ENCODE data around the gene PAN2. TPM values are rescaled to one million over a fixed set of nuclear protein-coding genes. Genes with fewer than 3 reads are reported as not detected.

Gene PAN2, protein sequence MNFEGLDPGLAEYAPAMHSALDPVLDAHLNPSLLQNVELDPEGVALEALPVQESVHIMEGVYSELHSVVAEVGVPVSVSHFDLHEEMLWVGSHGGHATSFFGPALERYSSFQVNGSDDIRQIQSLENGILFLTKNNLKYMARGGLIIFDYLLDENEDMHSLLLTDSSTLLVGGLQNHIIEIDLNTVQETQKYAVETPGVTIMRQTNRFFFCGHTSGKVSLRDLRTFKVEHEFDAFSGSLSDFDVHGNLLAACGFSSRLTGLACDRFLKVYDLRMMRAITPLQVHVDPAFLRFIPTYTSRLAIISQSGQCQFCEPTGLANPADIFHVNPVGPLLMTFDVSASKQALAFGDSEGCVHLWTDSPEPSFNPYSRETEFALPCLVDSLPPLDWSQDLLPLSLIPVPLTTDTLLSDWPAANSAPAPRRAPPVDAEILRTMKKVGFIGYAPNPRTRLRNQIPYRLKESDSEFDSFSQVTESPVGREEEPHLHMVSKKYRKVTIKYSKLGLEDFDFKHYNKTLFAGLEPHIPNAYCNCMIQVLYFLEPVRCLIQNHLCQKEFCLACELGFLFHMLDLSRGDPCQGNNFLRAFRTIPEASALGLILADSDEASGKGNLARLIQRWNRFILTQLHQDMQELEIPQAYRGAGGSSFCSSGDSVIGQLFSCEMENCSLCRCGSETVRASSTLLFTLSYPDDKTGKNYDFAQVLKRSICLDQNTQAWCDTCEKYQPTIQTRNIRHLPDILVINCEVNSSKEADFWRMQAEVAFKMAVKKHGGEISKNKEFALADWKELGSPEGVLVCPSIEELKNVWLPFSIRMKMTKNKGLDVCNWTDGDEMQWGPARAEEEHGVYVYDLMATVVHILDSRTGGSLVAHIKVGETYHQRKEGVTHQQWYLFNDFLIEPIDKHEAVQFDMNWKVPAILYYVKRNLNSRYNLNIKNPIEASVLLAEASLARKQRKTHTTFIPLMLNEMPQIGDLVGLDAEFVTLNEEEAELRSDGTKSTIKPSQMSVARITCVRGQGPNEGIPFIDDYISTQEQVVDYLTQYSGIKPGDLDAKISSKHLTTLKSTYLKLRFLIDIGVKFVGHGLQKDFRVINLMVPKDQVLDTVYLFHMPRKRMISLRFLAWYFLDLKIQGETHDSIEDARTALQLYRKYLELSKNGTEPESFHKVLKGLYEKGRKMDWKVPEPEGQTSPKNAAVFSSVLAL
- 93.5 TPM for total RNA-seq
- long read RNA-seq, full-length matches to known transcripts, result 3 of 23 reads
- long read RNA-seq, partial matches to known transcripts, result 11 of 23 reads
- long read RNA-seq, other reads (novel, unspliced or antisense), result 9 of 23 reads

DNA sequence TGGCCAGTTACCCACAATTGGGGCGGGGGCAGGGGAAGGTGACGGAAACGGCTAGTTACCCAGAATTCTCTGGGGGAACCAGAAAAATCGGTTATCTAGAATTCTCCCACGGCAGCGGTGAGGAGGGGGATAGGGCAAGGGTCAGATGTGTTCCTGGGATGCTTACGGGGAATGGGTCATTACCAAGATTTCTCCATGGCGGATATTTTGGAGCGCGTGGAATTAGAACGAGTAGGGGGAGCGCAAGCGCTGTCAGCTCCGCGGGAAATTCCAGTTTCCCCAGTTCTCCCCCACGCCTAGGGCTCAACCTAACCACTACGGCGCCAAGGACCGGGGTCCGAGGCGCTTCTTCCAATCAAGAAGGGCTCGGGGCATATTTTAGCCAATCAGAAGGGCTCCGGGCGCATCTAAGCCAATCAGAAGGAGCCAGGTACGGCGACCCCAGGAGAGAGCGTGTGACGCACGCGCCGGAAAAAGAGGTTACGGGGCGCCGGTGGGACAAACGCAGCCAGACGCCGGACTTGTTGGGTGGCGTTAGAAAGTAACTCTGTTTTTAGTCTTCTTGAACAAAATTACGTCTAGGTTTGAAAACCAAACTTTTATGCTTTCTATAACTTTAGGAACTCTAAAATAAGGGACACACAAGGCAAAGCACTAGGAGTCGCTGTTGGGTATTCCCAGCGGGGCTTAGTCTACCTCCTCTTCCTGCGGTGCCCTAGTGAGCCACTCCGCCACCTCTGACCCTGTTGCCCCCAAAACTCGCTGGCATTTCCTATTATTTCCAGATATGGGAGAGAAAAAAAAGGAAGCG is at the start of gene PAN2:
Gene PAN2 (minus strand): TSS at position 322 of the 811 bp plus-strand sequence. CDS start 906 bp downstream, outside the sequence.
- intact Hi-C loops (cut with DNase I), result no loop called here
- TF ChIP-seq CTCF (IDR thresholded peaks at IDR 0.05), result peak; percentile 60
- H3K36me3 ChIP-seq, result no peaks in the 10 kb centered on the region
- peak within 1 kb of the TSS; percentile 68 for H3K4me3 ChIP-seq
- no peaks in the 10 kb centered on the region for H3K27me3 ChIP-seq (ENCODE audit: low read depth)
- peaks cover 32% of the 10 kb centered on the region for H3K4me1 ChIP-seq
- no peaks in the 10 kb centered on the region for H3K9me3 ChIP-seq
- ATAC-seq (peak; percentile 99), DNase-seq (peak; percentile 96)
- H3K27ac ChIP-seq, result peak within 1 kb of the TSS; percentile 94

DNA sequence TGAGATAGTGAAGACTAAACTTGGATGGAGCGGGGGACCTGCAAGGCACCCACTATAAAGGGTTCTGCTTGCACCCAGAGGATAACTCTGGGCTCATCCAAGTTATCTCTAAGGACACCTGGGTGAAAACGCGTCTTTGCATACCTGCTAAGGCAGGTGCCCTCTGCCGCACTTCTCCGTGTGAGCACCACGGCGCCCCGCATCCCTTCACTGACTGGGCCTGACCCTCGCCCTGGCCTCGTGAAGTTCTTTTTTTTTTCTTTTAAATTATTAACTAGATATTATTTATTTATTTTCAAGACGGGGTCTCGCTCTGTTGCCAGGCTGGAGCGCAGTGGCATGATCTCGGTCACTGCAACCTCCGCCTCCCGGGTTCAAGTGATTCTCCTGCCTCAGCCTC is 48.8 kb upstream of the PAN2 start:
- Histone ChIP-seq H3K27me3 (ENCODE audit: low read depth) (no peaks in the 10 kb centered on the region), H3K27ac (no peak overlapping the region), H3K4me1 (no peaks in the 10 kb centered on the region), H3K9me3 (no peaks in the 10 kb centered on the region), H3K4me3 (no peak overlapping the region), H3K36me3 (no peaks in the 10 kb centered on the region)
- ATAC-seq, result no peak
- no peak for TF ChIP-seq CTCF (IDR thresholded peaks at IDR 0.05)
- intact Hi-C loops (cut with DNase I), result no loop called here
- no peak for DNase-seq

DNA sequence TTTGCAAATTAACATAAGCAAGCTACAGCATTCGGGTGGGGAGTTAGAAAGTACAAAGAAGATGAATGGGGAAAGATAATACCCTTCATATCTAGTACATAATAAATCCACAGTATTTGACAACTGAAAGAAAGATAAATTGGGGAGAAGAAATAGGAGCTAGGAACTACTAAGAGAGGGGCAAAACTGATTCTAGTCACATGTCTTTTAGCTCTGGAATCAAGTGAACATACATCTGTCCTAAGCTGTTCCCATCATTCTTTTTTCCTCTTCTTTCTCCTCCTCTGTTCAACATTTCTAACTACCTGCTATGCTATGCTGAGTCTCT is 44.2 kb upstream of the PAN2 start:
- ATAC-seq (no peak), DNase-seq (no peak)
- intact Hi-C loops (cut with DNase I), result no loop called here
- Histone ChIP-seq H3K4me1 (peaks cover 7% of the 10 kb centered on the region), H3K9me3 (no peaks in the 10 kb centered on the region), H3K27ac (no peak overlapping the region), H3K36me3 (no peaks in the 10 kb centered on the region), H3K27me3 (ENCODE audit: low read depth) (no peaks in the 10 kb centered on the region), H3K4me3 (no peak overlapping the region)
- TF ChIP-seq CTCF (IDR thresholded peaks at IDR 0.05), result no peak

GRCh38 chr12:56377310-56377988 is 43.6 kb upstream of the PAN2 start:
- Histone ChIP-seq H3K4me1 (peaks cover 7% of the 10 kb centered on the region), H3K27ac (no peak overlapping the region), H3K27me3 (ENCODE audit: low read depth) (no peaks in the 10 kb centered on the region), H3K9me3 (no peaks in the 10 kb centered on the region), H3K4me3 (no peak overlapping the region), H3K36me3 (no peaks in the 10 kb centered on the region)
- intact Hi-C loops (cut with DNase I), result no loop called here
- TF ChIP-seq CTCF (IDR thresholded peaks at IDR 0.05), result no peak
- ATAC-seq (peak in 1 of 2 donors; percentile 41), DNase-seq (no peak)
